HepG2 (cell line): Measurements from ENCODE around the gene EXOSC7. TPM values are rescaled to one million over a fixed set of nuclear protein-coding genes. Genes with fewer than 3 reads are reported as not detected.
A peak's percentile ranks its signal among the peaks of the same experiment; 100 is the strongest.

Experiments used
- ATAC-seq: fragments of 200-7000 bp; cut with Tn5 transposase; 3 replicates; pipeline ENCODE4 v1.9.1; 2020; ENCODE audit warnings: mild to moderate bottlenecking, moderate library complexity
- BruUV-seq: library from RNA; stranded (reverse); fragments of 400-500 nt; replicated peaks from 2 replicates; lab custom pipeline; 2021; lab: Mats Ljungman, UMichigan
- CTCF ChIA-PET: fragments of 300-600 bp; formaldehyde crosslinking; extraction: SDS; loops from one replicate; lab custom pipeline; 2021; ENCODE audit warnings: low total read pairs, inconsistent platforms, low intra/inter-chr PET ratio; lab: Yijun Ruan, JAX
- POLR2A ChIA-PET: fragments of 350-600 bp; sonication (Branson Sonifier 250); formaldehyde crosslinking; loops from one replicate; lab custom pipeline; 2020; ENCODE audit warnings: antibody characterized with exemption, inconsistent platforms; lab: Yijun Ruan, JAX
- DNase-seq: peaks from one replicate; pipeline ENCODE4 v3.0.0-alpha.2; 2015; ENCODE audit warnings: low spot score
- FAIRE-seq: peaks from 3 replicates; lab custom pipeline; 2011; peaks lifted over from hg19 to GRCh38; lab: Jason Lieb, UNC
- H2AFZ ChIP-seq: one replicate; pipeline ENCODE4 v1.6.1; 2011; ENCODE audit warnings: low read length, inconsistent platforms
- H3K27ac ChIP-seq: fragments of 300-600 bp; 3 replicates; pipeline ENCODE4 v1.8.0; 2011; ENCODE audit warnings: mixed run types, mild to moderate bottlenecking, mixed read lengths, low read length, inconsistent platforms; ENCODE audit not compliant: insufficient read depth; ENCODE audit errors: extremely low read length
- H3K27me3 ChIP-seq, 2 experiments: fragments of 200-600 bp in 1 of 2; 2 replicates in 1 of 2; 3 replicates in 1 of 2; pipeline versions ENCODE4 v1.6.0 to v1.8.0; 2011; ENCODE audit warnings: low read length in 2 of 2, mild to moderate bottlenecking in 2 of 2, moderate library complexity in 2 of 2, inconsistent platforms in 1 of 2; ENCODE audit not compliant: insufficient read depth in 2 of 2, control insufficient read depth in 1 of 2
- H3K36me3 ChIP-seq, 2 experiments: fragments of 200-600 bp in 1 of 2; replicated peaks in 1 of 2; 2 replicates in 1 of 2; 3 replicates in 1 of 2; pipeline versions ENCODE4 v1.5.1 to v1.8.0; 2011; ENCODE audit warnings: low read length in 2 of 2, inconsistent platforms in 1 of 2; ENCODE audit not compliant: insufficient read depth in 2 of 2, control insufficient read depth in 1 of 2
- H3K4me1 ChIP-seq: 2 replicates; pipeline ENCODE4 v1.5.1; 2012; ENCODE audit warnings: low read length, inconsistent platforms; ENCODE audit not compliant: insufficient read depth
- H3K4me2 ChIP-seq: 2 replicates; pipeline ENCODE4 v1.6.0; 2011; ENCODE audit warnings: low read depth, low read length, inconsistent platforms
- H3K4me3 ChIP-seq, 3 experiments: fragments of 200-600 bp in 1 of 3; sonication (generic), shearing (Covaris generic) in 1 of 3; replicated peaks in 1 of 3; 2 replicates each; pipeline ENCODE4 v1.5.1; 2011 to 2016; ENCODE audit warnings: low read length in 3 of 3, inconsistent platforms in 2 of 3, low read depth in 2 of 3, mild to moderate bottlenecking in 2 of 3, control low read depth in 1 of 3, mixed read lengths in 1 of 3; ENCODE audit not compliant: insufficient read depth in 1 of 3
- H3K79me2 ChIP-seq: one replicate; pipeline ENCODE4 v1.6.1; 2011; ENCODE audit warnings: low read length, inconsistent platforms; ENCODE audit not compliant: insufficient read depth
- H3K9ac ChIP-seq: 2 replicates; pipeline ENCODE4 v1.6.0; 2011; ENCODE audit warnings: mild to moderate bottlenecking, low read depth, low read length, inconsistent platforms; ENCODE audit not compliant: insufficient read depth
- H3K9me3 ChIP-seq: 2 replicates; pipeline ENCODE4 v1.5.1; 2012; ENCODE audit warnings: mild to moderate bottlenecking, low read length
- H4K20me1 ChIP-seq: 2 replicates; pipeline ENCODE4 v1.6.0; 2011; ENCODE audit warnings: inconsistent platforms, mild to moderate bottlenecking, low read length, moderate library complexity; ENCODE audit not compliant: insufficient read depth
- CEBPG ChIP-seq: IDR thresholded peaks from 2 replicates; pipeline ENCODE4 v1.6.1; 2016
- EP300 ChIP-seq, 3 experiments: sonication (generic) in 1 of 3; formaldehyde crosslinking in 1 of 3; IDR thresholded peaks; 2 replicates each; pipeline versions ENCODE4 v1.5.1 to v1.6.1; 2011 to 2020; ENCODE audit warnings: low read depth in 2 of 3, low read length in 2 of 3, borderline replicate concordance in 1 of 3, improper control_type of control experiment in 1 of 3, mild to moderate bottlenecking in 1 of 3, missing genetic modification reagents in 1 of 3, moderate library complexity in 1 of 3
- FOXP4 ChIP-seq: sonication (generic); formaldehyde crosslinking; IDR thresholded peaks from 2 replicates; pipeline ENCODE4 v1.4.0; 2020; ENCODE audit warnings: missing genetic modification reagents
- MIXL1 ChIP-seq: IDR thresholded peaks from 2 replicates; pipeline ENCODE4 v1.6.1; 2016
- NCOR1 ChIP-seq: fragments of 200-600 bp; sonication (generic); IDR thresholded peaks from 2 replicates; pipeline ENCODE4 v1.7.0; 2017; ENCODE audit warnings: antibody characterized with exemption, low read length, borderline replicate concordance
- NFIC ChIP-seq: IDR thresholded peaks from 2 replicates; pipeline ENCODE4 v1.6.1; 2012; ENCODE audit warnings: mild to moderate bottlenecking, low read length, inconsistent platforms
- POLR2A ChIP-seq, 2 experiments: IDR thresholded peaks; 2 replicates each; pipeline ENCODE4 v1.6.1; 2011; ENCODE audit warnings: low read depth in 2 of 2, low read length in 2 of 2, mild to moderate bottlenecking in 1 of 2, moderate library complexity in 1 of 2; ENCODE audit not compliant: insufficient read depth in 1 of 2
- SAP130 ChIP-seq: IDR thresholded peaks from 2 replicates; pipeline ENCODE4 v1.6.1; 2016; ENCODE audit warnings: low read depth
- SP1 ChIP-seq, 2 experiments: fragments of 450-650 bp in 1 of 2; sonication (generic) in 1 of 2; formaldehyde crosslinking in 1 of 2; IDR thresholded peaks; 2 replicates each; pipeline versions ENCODE4 v1.4.0 to v1.6.1; 2016 to 2020; ENCODE audit warnings: missing genetic modification reagents in 1 of 2
- SRSF4 ChIP-seq: fragments of 200-400 bp; formaldehyde crosslinking; IDR thresholded peaks from one replicate; pipeline ENCODE4 v1.6.1; 2018; ENCODE audit warnings: mild to moderate bottlenecking, low read depth, low read length, moderate library complexity; ENCODE audit not compliant: poor library complexity, severe bottlenecking
- TGIF2 ChIP-seq: IDR thresholded peaks from 2 replicates; pipeline ENCODE4 v1.6.1; 2016; ENCODE audit warnings: control low read depth, missing compliant biosample characterization
- ZNF207 ChIP-seq: fragments of 450-650 bp; IDR thresholded peaks from 2 replicates; pipeline ENCODE4 v1.6.1; 2016; ENCODE audit warnings: antibody characterized with exemption, borderline replicate concordance
- ZSCAN12 ChIP-seq: sonication (generic); formaldehyde crosslinking; IDR thresholded peaks from 2 replicates; pipeline ENCODE4 v1.9.0; 2021; ENCODE audit warnings: mild to moderate bottlenecking, missing genetic modification reagents
- ZSCAN25 ChIP-seq: sonication (generic); formaldehyde crosslinking; IDR thresholded peaks from 2 replicates; pipeline ENCODE4 v1.8.0; 2022; ENCODE audit warnings: mild to moderate bottlenecking, missing genetic modification reagents
- WGBS: methylation state at CpG from one replicate; pipeline ENCODE4 v1.1.6; 2017; ENCODE audit warnings: low lambda C conversion rate; 5-methylcytosine and 5-hydroxymethylcytosine counted together
- in situ Hi-C: cut with HindIII; loops from 2 replicates; pipeline ENCODE4 v1.10.0; 2017; ENCODE audit warnings: low pct_unique_long_range_greater_than_20kb; ENCODE audit not compliant: extremely low pct_ligation_motif_present
- intact Hi-C: fragments of 100-400 bp; cut with micrococcal nuclease; formaldehyde crosslinking; loops from one replicate; pipeline ENCODE4 v1.10.0; 2022; ENCODE audit not compliant: unreplicated experiment
- polyA plus RNA-seq, 8 experiments: library from polyadenylated mRNA; depleted of rRNA in 3 of 8; stranded (reverse) in 7 of 8; unstranded in 1 of 8; fragments of >200 nt; fragmentation: Illumina TruSeq in 4 of 8; extraction: Trizol in 4 of 8; gene quantifications; 2 replicates each; pipeline versions ENCODE4 v1.2.1 to v1.2.3, GENCODE V29; 2011 to 2016; ENCODE audit warnings: low read depth in 4 of 8, missing spikeins in 1 of 8, mixed read lengths in 1 of 8; ENCODE audit not compliant: insufficient read depth in 1 of 8
- total RNA-seq, 5 experiments: library from RNA; depleted of rRNA; stranded (reverse); fragments of >200 nt; fragmentation: Illumina TruSeq; extraction: Trizol; gene quantifications; 2 replicates each; pipeline ENCODE4 v1.2.3, GENCODE V29; 2016; ENCODE audit warnings: low read depth in 1 of 5

Gene EXOSC7
- total and polyA plus RNA-seq, 2 of the 13 experiments (the other 11 are each of a cell fraction or from before 2014, with no cell fraction given) = 68.3 to 74.7 TPM

GRCh38 chr3:45002720-45003119 is 26.7 kb downstream of the EXOSC7 start:
- Histone ChIP-seq H3K4me2 (no peak overlapping the region), H3K36me3 (peaks cover 30 to 74% of the 10 kb centered on the region in 2 experiments), H3K27me3 (no peaks in the 10 kb centered on the region), H3K4me1 (peaks cover 12% of the 10 kb centered on the region), H3K27ac (peak overlapping the region; percentile 40), H2AFZ (no peak overlapping the region), H3K4me3 (no peak overlapping the region), H3K79me2 (no peaks in the 10 kb centered on the region), H4K20me1 (no peaks in the 10 kb centered on the region), H3K9ac (no peak overlapping the region), H3K9me3 (no peaks in the 10 kb centered on the region)
- in situ Hi-C loops = no loop called here
- TF ChIP-seq NFIC (no peak), TGIF2 (CRISPR knock-in tag) (no peak), FOXP4 (no peak), EP300 (IDR thresholded peaks at IDR 0.05; ENCODE audit: low read depth in 2 of 2, low read length in 2 of 2) (no peak), EP300 (CRISPR knock-in tag; IDR thresholded peaks at IDR 0.05; ENCODE audit: borderline replicate concordance) (no peak), MIXL1 (CRISPR knock-in tag) (no peak), ZSCAN25 (CRISPR knock-in tag) (no peak), CEBPG (no peak), POLR2A (IDR thresholded peaks at IDR 0.05; ENCODE audit: insufficient read depth in 1 of 2, low read depth in 2 of 2, low read length in 2 of 2) (no peak), SAP130 (no peak), ZSCAN12 (CRISPR knock-in tag) (no peak), ZNF207 (no peak), NCOR1 (no peak), SRSF4 (no peak), SP1 (IDR thresholded peaks at IDR 0.05) (no peak), SP1 (CRISPR knock-in tag; IDR thresholded peaks at IDR 0.05) (no peak)
- intact Hi-C loops = no loop called here
- BruUV-seq = no TSS peak
- no peak for FAIRE-seq
- no peak for DNase-seq
- WGBS = 96% methylated on average over 3 of the region's 3 CpGs
- ATAC-seq = no peak
- ChIA-PET POLR2A (no interaction called here), CTCF (no interaction called here)
